OCI-LY7 (cell line): ENCODE data around the gene TREML2. TPM values are rescaled to one million over a fixed set of nuclear protein-coding genes. Genes with fewer than 3 reads are reported as not detected.

ENCODE experiments used
- BruUV-seq: library from RNA; stranded (reverse); fragments of 400-500 nt; replicated peaks from 2 replicates; lab custom pipeline; 2021; lab: Mats Ljungman, UMichigan
- CTCF ChIA-PET: fragments of 300-600 bp; sonication (Branson Sonifier 250); formaldehyde crosslinking; loops from one replicate; lab custom pipeline; 2022; ENCODE audit warnings: antibody characterized with exemption; ENCODE audit not compliant: unreplicated experiment; lab: Charles Lee
- POLR2A ChIA-PET: fragments of 300-600 bp; sonication (Branson Sonifier 250); formaldehyde crosslinking; loops from one replicate; lab custom pipeline; 2022; ENCODE audit warnings: antibody characterized with exemption; lab: Charles Lee
- DNase-seq: peaks from one replicate; pipeline ENCODE4 v3.0.0-alpha.2; 2015; ENCODE audit warnings: low spot score
- H2AFZ ChIP-seq: fragments of 200-600 bp; sonication (generic), shearing (Covaris generic); 2 replicates; pipeline ENCODE4 v1.6.1; 2014; ENCODE audit warnings: mild to moderate bottlenecking, antibody characterized with exemption, low read length, moderate library complexity
- H3K27ac ChIP-seq: fragments of 200-600 bp; sonication (generic); 2 replicates; pipeline ENCODE4 v1.5.1; 2014; ENCODE audit warnings: mixed run types, low read depth, mild to moderate bottlenecking, moderate library complexity, low read length, inconsistent platforms; ENCODE audit not compliant: poor library complexity, severe bottlenecking
- H3K36me3 ChIP-seq: fragments of 200-600 bp; sonication (generic); 2 replicates; pipeline ENCODE4 v1.6.1; 2014; ENCODE audit warnings: mild to moderate bottlenecking, antibody characterized with exemption, low read length, moderate library complexity, mixed read lengths; ENCODE audit not compliant: insufficient read depth
- H3K4me1 ChIP-seq: fragments of 200-600 bp; sonication (generic); 2 replicates; pipeline ENCODE4 v1.5.1; 2014; ENCODE audit warnings: mild to moderate bottlenecking, low read length; ENCODE audit not compliant: insufficient read depth, poor library complexity, severe bottlenecking
- H3K4me2 ChIP-seq: fragments of 200-600 bp; sonication (generic); 2 replicates; pipeline ENCODE4 v1.6.1; 2014; ENCODE audit warnings: mild to moderate bottlenecking, low read length
- H3K4me3 ChIP-seq: fragments of 200-600 bp; sonication (generic); 2 replicates; pipeline ENCODE4 v1.5.1; 2014; ENCODE audit warnings: mild to moderate bottlenecking, low read depth, low read length; ENCODE audit not compliant: poor library complexity, severe bottlenecking
- H3K79me2 ChIP-seq: fragments of 200-600 bp; sonication (generic); 2 replicates; pipeline ENCODE4 v1.6.1; 2016; ENCODE audit warnings: low read depth, mild to moderate bottlenecking, low read length, moderate library complexity, mixed read lengths; ENCODE audit not compliant: insufficient read depth
- H3K9me2 ChIP-seq: fragments of 200-600 bp; sonication (generic); 2 replicates; pipeline ENCODE4 v1.6.1; 2016; ENCODE audit warnings: mild to moderate bottlenecking, low read length, mixed read lengths; ENCODE audit not compliant: insufficient read depth
- H3K9me3 ChIP-seq: fragments of 200-600 bp; sonication (generic); 2 replicates; pipeline ENCODE4 v1.6.1; 2014; ENCODE audit warnings: mild to moderate bottlenecking, mixed run types, low read length, mixed read lengths
- H4K20me1 ChIP-seq: fragments of 200-600 bp; sonication (generic); 2 replicates; pipeline ENCODE4 v1.6.1; 2014; ENCODE audit warnings: mild to moderate bottlenecking, antibody characterized with exemption, low read length, moderate library complexity, mixed read lengths; ENCODE audit not compliant: insufficient read depth
- EZH2phosphoT487 ChIP-seq: fragments of 200-600 bp; sonication (generic); IDR thresholded peaks from 2 replicates; pipeline ENCODE4 v1.6.1; 2018; ENCODE audit warnings: low read depth, borderline replicate concordance, mild to moderate bottlenecking, mixed run types, antibody characterized with exemption, low read length, moderate library complexity, mixed read lengths
- intact Hi-C: fragments of 100-400 bp; cut with micrococcal nuclease; formaldehyde crosslinking; loops from one replicate; pipeline ENCODE4 v1.10.0; 2022; ENCODE audit not compliant: unreplicated experiment
- total RNA-seq, 2 experiments: library from RNA; depleted of rRNA in 1 of 2; stranded (reverse); fragments of >200 nt in 1 of 2; shearing (Covaris generic) in 1 of 2; gene quantifications; 2 replicates each; pipeline ENCODE4 v1.2.3, GENCODE V29; 2014 to 2022
- TF ChIP-seq, protein P1 (sequence below): fragments of 200-600 bp; sonication (generic); conservative IDR thresholded peaks from 2 replicates; pipeline ENCODE4 v1.5.1; 2014; ENCODE audit warnings: mild to moderate bottlenecking, antibody characterized with exemption, low read length, moderate library complexity, mixed read lengths

TREML2 gene
- total RNA-seq, 2 experiments from 2014 or later: 5.5 to 17.4 TPM

DNA sequence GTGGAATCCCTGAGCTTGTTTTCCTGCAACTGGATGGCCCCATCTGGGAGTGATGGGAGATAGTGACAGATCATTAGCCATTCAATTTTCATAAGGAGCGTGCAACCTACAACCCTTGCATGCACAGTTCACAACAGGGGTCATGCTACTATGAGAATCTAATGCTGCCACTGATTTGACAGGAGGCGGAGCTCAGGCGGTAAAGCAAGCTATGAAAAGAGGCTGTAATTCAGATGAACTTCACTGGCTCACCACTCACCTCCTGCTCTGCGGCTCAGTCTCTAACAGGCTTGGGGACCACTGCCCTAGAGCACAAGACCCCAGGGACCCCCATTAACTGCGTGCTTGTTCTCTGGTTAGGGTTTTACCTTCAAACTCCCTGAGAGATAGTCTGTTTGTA is 14.8 kb upstream of the TREML2 start:
- POLR2A ChIA-PET: interaction anchor here (1.5 kb wide), 1 partner anchor 9 kb away, joined by 4 read pairs; no protein-coding TSS in a partner anchor
- H2AFZ ChIP-seq: no peak overlapping the region
- H3K9me2 ChIP-seq: no peaks in the 10 kb centered on the region
- no peak overlapping the region for H3K27ac ChIP-seq
- TF ChIP-seq, protein P1, sequence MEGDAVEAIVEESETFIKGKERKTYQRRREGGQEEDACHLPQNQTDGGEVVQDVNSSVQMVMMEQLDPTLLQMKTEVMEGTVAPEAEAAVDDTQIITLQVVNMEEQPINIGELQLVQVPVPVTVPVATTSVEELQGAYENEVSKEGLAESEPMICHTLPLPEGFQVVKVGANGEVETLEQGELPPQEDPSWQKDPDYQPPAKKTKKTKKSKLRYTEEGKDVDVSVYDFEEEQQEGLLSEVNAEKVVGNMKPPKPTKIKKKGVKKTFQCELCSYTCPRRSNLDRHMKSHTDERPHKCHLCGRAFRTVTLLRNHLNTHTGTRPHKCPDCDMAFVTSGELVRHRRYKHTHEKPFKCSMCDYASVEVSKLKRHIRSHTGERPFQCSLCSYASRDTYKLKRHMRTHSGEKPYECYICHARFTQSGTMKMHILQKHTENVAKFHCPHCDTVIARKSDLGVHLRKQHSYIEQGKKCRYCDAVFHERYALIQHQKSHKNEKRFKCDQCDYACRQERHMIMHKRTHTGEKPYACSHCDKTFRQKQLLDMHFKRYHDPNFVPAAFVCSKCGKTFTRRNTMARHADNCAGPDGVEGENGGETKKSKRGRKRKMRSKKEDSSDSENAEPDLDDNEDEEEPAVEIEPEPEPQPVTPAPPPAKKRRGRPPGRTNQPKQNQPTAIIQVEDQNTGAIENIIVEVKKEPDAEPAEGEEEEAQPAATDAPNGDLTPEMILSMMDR: no peak
- TF ChIP-seq EZH2phosphoT487: no peak
- H3K4me2 ChIP-seq: no peak overlapping the region
- no peaks in the 10 kb centered on the region for H3K36me3 ChIP-seq
- H3K4me3 ChIP-seq: no peak overlapping the region
- intact Hi-C loops: no loop called here
- CTCF ChIA-PET: no interaction called here
- H3K9me3 ChIP-seq: peaks cover 16% of the 10 kb centered on the region
- no TSS peak for BruUV-seq
- H3K4me1 ChIP-seq: no peaks in the 10 kb centered on the region
- no peaks in the 10 kb centered on the region for H3K79me2 ChIP-seq
- no peaks in the 10 kb centered on the region for H4K20me1 ChIP-seq
- DNase-seq: no peak

DNA sequence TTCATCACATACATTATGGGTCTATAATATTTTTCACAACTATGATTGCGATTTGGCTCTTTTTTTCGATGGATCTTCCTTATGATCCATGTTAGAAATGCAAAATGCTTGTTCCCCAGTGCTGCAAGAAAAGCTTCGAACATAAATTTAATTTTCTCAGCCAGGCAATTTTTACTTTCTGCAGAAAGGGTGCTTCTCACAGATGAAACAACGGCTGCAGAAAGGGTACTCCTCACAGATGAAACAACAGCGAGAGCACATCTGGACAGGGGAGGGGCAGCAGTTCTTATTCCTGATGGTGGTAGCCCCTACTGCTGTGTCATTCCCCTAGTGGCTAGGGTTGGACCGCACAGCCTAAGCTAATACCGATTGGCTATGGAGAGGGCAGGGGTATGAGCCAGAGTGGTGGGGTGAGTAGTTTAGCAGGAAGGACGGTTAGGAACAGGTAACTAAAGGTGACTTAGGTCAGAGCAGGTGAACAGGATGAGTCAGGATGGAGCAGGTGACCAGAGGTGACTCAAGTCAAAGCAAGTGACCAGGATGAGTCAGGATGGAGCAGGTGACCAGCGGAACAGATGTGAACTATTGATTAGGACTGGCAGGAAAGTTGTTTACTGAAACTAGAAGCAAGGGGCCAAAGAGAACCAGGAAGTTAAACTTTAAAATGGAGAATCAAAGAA is 13.8 kb upstream of the TREML2 start:
- CTCF ChIA-PET: no interaction called here
- BruUV-seq: no TSS peak

More for the DNA sequence above, 13.8 kb upstream of the TREML2 start:
- TF ChIP-seq, protein P1: no peak
- no peak for TF ChIP-seq EZH2phosphoT487
- Histone ChIP-seq H3K9me3 (peaks cover 10% of the 10 kb centered on the region), H3K4me1 (peaks cover under 1% of the 10 kb centered on the region), H3K4me2 (no peak overlapping the region), H4K20me1 (no peaks in the 10 kb centered on the region), H2AFZ (no peak overlapping the region), H3K79me2 (no peaks in the 10 kb centered on the region), H3K36me3 (no peaks in the 10 kb centered on the region), H3K4me3 (no peak overlapping the region), H3K9me2 (no peaks in the 10 kb centered on the region), H3K27ac (no peak overlapping the region)
- intact Hi-C loops: no loop called here
- DNase-seq: no peak
- POLR2A ChIA-PET: no interaction called here
